Neural crest cell (in vitro differentiated cells): ENCODE measurements around the gene KLHL8. TPM values are rescaled to one million over a fixed set of nuclear protein-coding genes. Genes with fewer than 3 reads are reported as not detected.

ENCODE experiments used
- DNase-seq: peaks from one replicate; pipeline ENCODE4 v3.0.0; 2021; ENCODE audit warnings: low read depth, mixed read lengths, low spot score
- H3K27ac Mint-ChIP-seq: one replicate; pipeline ENCODE4 v1.8.0; 2021; ENCODE audit warnings: mild to moderate bottlenecking, mixed read lengths; ENCODE audit not compliant: unreplicated experiment
- H3K27me3 Mint-ChIP-seq: 2 replicates; pipeline ENCODE4 v1.8.0; 2021; ENCODE audit warnings: low read depth, mild to moderate bottlenecking, mixed read lengths
- H3K36me3 Mint-ChIP-seq: 2 replicates; pipeline ENCODE4 v1.8.0; 2021; ENCODE audit warnings: low read depth, mild to moderate bottlenecking, mixed read lengths
- H3K4me1 Mint-ChIP-seq: 2 replicates; pipeline ENCODE4 v1.8.0; 2021; ENCODE audit warnings: mixed read lengths
- H3K4me3 Mint-ChIP-seq: one replicate; pipeline ENCODE4 v1.8.0; 2021; ENCODE audit warnings: mild to moderate bottlenecking, mixed read lengths
- H3K9me3 Mint-ChIP-seq: 2 replicates; pipeline ENCODE4 v1.8.0; 2021; ENCODE audit warnings: mixed read lengths
- total RNA-seq: library from RNA; stranded (reverse); gene quantifications from 2 replicates; pipeline ENCODE4 v1.2.1, GENCODE V29; 2021
- TF ChIP-seq, protein P1 (sequence below): fragments of 200-600 bp; sonication (generic); conservative IDR thresholded peaks from 2 replicates; pipeline ENCODE4 v1.5.0; 2021; ENCODE audit warnings: antibody characterized with exemption, mild to moderate bottlenecking

Gene KLHL8
- total RNA-seq, 1 donor from 2014 or later, result 18.6 TPM

DNA sequence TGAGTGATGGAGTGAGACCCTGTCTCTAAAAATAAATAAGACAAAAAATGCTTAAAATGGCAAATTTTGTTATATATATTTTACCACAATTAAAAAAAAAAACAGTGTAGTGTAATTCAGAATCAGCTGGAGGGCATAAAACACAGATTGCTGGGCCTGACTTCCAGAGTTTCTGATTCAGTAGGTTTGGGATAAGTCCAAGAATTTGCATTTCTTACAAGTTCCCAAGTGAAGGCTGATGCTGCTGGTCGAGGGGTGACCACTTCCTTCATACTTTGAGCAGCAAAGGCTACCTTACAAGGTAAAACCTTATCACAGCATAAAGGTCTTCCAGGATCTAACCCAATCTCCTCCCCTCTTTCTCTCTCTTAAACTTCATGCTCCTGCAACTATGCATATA is 40.7 kb downstream of the KLHL8 start:
- Mint-ChIP-seq H3K27me3 (no peaks in the 10 kb centered on the region), H3K4me1 (no peaks in the 10 kb centered on the region), H3K4me3 (no peak overlapping the region), H3K27ac (no peak overlapping the region), H3K9me3 (no peaks in the 10 kb centered on the region), H3K36me3 (peaks cover 5% of the 10 kb centered on the region)
- no peak for DNase-seq
- TF ChIP-seq, protein P1, sequence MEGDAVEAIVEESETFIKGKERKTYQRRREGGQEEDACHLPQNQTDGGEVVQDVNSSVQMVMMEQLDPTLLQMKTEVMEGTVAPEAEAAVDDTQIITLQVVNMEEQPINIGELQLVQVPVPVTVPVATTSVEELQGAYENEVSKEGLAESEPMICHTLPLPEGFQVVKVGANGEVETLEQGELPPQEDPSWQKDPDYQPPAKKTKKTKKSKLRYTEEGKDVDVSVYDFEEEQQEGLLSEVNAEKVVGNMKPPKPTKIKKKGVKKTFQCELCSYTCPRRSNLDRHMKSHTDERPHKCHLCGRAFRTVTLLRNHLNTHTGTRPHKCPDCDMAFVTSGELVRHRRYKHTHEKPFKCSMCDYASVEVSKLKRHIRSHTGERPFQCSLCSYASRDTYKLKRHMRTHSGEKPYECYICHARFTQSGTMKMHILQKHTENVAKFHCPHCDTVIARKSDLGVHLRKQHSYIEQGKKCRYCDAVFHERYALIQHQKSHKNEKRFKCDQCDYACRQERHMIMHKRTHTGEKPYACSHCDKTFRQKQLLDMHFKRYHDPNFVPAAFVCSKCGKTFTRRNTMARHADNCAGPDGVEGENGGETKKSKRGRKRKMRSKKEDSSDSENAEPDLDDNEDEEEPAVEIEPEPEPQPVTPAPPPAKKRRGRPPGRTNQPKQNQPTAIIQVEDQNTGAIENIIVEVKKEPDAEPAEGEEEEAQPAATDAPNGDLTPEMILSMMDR, result no peak

DNA sequence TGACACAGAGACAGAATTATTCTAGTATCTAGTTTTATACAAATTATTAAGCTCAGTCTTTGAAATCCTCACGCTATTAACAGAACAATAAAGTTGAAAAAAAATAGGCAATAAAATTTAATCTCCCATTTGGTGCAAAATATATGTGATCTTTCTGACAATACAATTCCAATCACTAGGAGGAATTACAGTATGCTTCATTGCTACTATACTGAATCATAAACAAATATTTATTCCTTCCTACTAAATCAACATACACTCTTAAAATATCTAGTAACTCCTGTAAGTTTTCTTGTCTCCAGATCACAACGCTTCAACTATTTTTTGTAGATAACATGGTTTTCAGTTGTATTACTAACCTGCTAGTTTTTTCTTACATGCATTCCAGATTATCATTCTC is 45.7 kb downstream of the KLHL8 start:
- Mint-ChIP-seq H3K27ac (no peak overlapping the region), H3K9me3 (no peaks in the 10 kb centered on the region), H3K36me3 (no peaks in the 10 kb centered on the region), H3K4me1 (no peaks in the 10 kb centered on the region), H3K4me3 (no peak overlapping the region), H3K27me3 (no peaks in the 10 kb centered on the region)
- no peak for DNase-seq
- TF ChIP-seq, protein P1, result no peak

DNA sequence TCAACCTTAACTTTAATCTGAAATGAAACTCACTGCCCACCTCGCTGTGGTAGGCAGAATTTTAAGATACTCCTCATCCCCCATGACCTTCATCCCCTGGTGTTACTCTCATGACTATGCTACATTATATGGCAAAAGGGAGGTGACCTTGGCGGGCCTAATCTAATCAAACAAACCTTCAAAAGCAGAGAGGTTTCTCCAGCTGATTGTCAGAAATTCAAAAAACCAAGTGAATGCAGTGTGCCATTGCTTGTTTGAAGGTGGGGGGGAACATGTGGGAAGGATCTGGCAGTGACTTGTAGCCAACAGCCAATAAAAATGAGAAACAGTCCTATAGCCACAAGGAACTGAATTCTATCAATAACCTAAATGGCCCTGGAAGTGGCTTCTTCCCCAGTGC is 48.5 kb downstream of the KLHL8 start:
- no peaks in the 10 kb centered on the region for H3K27me3 Mint-ChIP-seq
- H3K4me3 Mint-ChIP-seq, result no peak overlapping the region
- H3K4me1 Mint-ChIP-seq, result no peaks in the 10 kb centered on the region
- H3K9me3 Mint-ChIP-seq, result no peaks in the 10 kb centered on the region
- TF ChIP-seq, protein P1, result no peak
- DNase-seq, result no peak
- H3K36me3 Mint-ChIP-seq, result peaks cover 3% of the 10 kb centered on the region
- no peak overlapping the region for H3K27ac Mint-ChIP-seq

DNA sequence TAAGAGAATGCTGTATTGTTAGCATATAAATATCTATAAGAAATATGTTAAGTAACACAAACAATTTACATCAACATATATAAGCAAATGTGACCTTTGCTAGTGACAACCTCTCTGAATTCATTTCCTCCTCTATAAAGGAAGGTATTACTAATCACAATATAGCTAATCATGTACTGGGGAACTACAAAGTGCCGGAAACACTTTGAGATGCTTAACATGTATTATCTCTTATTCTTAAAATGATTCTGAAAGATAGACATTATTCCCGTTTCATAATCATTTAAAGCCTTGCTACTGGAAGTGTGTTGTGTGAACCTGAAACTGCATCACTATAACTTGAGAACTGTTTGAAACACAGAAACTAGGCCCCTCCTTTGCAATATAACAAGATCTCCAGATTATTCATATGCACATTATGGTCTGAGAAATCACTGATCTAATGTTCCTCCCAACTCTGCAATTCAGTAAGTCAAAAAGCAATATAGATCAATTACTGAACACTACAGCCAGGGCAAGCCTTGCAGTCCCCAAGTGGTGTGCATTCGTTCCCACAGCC is 54.0 kb downstream of the KLHL8 start:
- Mint-ChIP-seq H3K27ac (no peak overlapping the region), H3K36me3 (peaks cover 9% of the 10 kb centered on the region), H3K4me3 (no peak overlapping the region), H3K4me1 (no peaks in the 10 kb centered on the region), H3K27me3 (no peaks in the 10 kb centered on the region), H3K9me3 (no peaks in the 10 kb centered on the region)
- TF ChIP-seq, protein P1, result no peak
- DNase-seq, result no peak

DNA sequence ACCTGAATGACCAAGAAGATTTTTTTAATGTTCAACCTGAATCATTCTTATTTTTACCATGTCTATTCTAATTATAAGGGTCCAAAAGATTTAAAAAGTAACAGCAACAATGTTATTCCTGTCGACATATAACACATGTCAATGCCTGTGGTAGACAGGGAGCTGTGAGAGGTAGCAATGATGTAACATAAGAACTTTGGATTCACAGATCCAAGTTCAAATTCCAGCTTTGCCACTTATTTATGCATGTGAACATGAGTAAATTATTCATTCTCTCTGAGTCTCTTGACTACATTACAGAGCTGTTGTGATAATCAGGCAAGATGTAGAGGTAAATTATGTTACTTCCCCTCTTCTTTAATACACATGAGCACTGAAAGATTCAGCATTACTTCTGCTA is 54.5 kb downstream of the KLHL8 start:
- H3K36me3 Mint-ChIP-seq, result peaks cover 9% of the 10 kb centered on the region
- no peaks in the 10 kb centered on the region for H3K9me3 Mint-ChIP-seq
- H3K27ac Mint-ChIP-seq, result no peak overlapping the region
- no peaks in the 10 kb centered on the region for H3K4me1 Mint-ChIP-seq
- no peak for DNase-seq
- no peak overlapping the region for H3K4me3 Mint-ChIP-seq
- TF ChIP-seq, protein P1, result no peak
- H3K27me3 Mint-ChIP-seq, result no peaks in the 10 kb centered on the region
